ENCODE measurements around the gene CYP4B1.

DNA sequence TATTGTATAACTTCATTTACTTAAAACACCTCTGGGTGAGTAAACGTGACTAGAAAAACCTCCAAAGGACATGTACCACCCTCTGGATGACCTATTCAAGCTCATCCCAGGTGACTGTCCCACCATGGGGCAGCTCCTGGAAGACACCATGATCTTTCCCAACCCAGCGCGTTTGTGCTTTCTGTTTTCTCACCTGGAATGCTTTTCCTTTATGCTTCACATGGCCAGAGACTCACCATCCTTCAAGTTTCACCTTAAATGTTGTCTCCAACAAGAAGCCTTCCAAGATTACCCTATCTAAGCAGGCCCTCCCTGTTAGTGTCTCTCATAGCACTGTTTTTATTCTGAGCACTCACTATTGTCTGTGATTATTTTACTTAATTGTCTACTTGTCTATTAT, 11.1 kb downstream of the CYP4B1 start:
- TF ChIP-seq, protein P1, sequence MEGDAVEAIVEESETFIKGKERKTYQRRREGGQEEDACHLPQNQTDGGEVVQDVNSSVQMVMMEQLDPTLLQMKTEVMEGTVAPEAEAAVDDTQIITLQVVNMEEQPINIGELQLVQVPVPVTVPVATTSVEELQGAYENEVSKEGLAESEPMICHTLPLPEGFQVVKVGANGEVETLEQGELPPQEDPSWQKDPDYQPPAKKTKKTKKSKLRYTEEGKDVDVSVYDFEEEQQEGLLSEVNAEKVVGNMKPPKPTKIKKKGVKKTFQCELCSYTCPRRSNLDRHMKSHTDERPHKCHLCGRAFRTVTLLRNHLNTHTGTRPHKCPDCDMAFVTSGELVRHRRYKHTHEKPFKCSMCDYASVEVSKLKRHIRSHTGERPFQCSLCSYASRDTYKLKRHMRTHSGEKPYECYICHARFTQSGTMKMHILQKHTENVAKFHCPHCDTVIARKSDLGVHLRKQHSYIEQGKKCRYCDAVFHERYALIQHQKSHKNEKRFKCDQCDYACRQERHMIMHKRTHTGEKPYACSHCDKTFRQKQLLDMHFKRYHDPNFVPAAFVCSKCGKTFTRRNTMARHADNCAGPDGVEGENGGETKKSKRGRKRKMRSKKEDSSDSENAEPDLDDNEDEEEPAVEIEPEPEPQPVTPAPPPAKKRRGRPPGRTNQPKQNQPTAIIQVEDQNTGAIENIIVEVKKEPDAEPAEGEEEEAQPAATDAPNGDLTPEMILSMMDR (IDR thresholded peaks at IDR 0.05) = no peak
- TF ChIP-seq POLR2AphosphoS5 (IDR thresholded peaks at IDR 0.05) (no peak), EP300 (IDR thresholded peaks at IDR 0.05) (no peak), POLR2A (IDR thresholded peaks at IDR 0.05) (no peak)
